Right cardiac atrium (tissue), 5 donors: ENCODE results near the gene BSPRY. TPM values are rescaled to one million over a fixed set of nuclear protein-coding genes. Genes with fewer than 3 reads are reported as not detected.

Experiments
- ATAC-seq, 2 donors: fragments of 200-7000 bp; cut with Tn5 transposase; one replicate each; pipeline versions ENCODE4 v1.8.0 to v1.9.1; 2020; ENCODE audit warnings: moderate library complexity in 2 of 2, mild to moderate bottlenecking in 1 of 2
- DNase-seq, 3 donors: peaks; one replicate each; pipeline ENCODE4 v3.0.0-alpha.2; 2020
- H3K27ac ChIP-seq: one replicate; pipeline ENCODE4 v1.5.1; 2013; ENCODE audit warnings: mild to moderate bottlenecking, low read length, control low read depth, moderate library complexity
- H3K27me3 ChIP-seq: one replicate; pipeline ENCODE4 v1.6.1; 2013; ENCODE audit not compliant: control insufficient read depth, insufficient read depth
- H3K4me1 ChIP-seq: one replicate; pipeline ENCODE4 v1.6.1; 2013; ENCODE audit warnings: low read length; ENCODE audit not compliant: control insufficient read depth, insufficient read depth
- H3K4me3 ChIP-seq: one replicate; pipeline ENCODE4 v1.5.1; 2013; ENCODE audit warnings: low read length, control low read depth
- H3K9me3 ChIP-seq: one replicate; pipeline ENCODE4 v1.6.1; 2013; ENCODE audit warnings: low read length; ENCODE audit not compliant: control insufficient read depth
- WGBS: extraction: QIAGEN DNeasy Blood & Tissue Kit; methylation state at CpG from one replicate; pipeline ENCODE4 v1.1.7; 2013; 5-methylcytosine and 5-hydroxymethylcytosine counted together
- intact Hi-C, 4 donors: fragments of 100-400 bp; cut with DNase I; formaldehyde crosslinking; loops; one replicate each; pipeline versions ENCODE4 v1.11.0 to v1.14.0; 2022 to 2023
- polyA plus RNA-seq: library from polyadenylated mRNA; stranded (reverse); fragments of 200-250 nt; gene quantifications from one replicate; pipeline ENCODE4 v1.2.3, GENCODE V29; 2013
- total RNA-seq, 4 donors: library from RNA; stranded (reverse); fragmentation: NEBNext Ultra II Directional; extraction: Animal tissue kit (Norgen Biotek cat#: 25700); gene quantifications; one replicate each; pipeline ENCODE4 v1.2.1, GENCODE V29; 2021
- donor health status: healthy with polysubstance abuse.
- donor health status: DM: no; HTN: yes; CAD: no.
- donor health status: DM: no; HTN: no; CAD: no.
- donor health status: DM: no; HTN: yes; CAD: no; lungs with severe emphysema.
- donor health status: DM: yes; HTN: yes; CAD: no.

Gene BSPRY
- total and polyA plus RNA-seq, 5 donors: 0.21 to 2.3 (median 1.4) TPM

GRCh38 chr9:113417370-113417769 lies 68.0 kb downstream of the BSPRY start:
- Histone ChIP-seq H3K27ac (no peak overlapping the region), H3K9me3 (no peaks in the 10 kb centered on the region), H3K4me3 (no peak overlapping the region), H3K4me1 (no peaks in the 10 kb centered on the region), H3K27me3 (no peaks in the 10 kb centered on the region)
- intact Hi-C loops: no loop called here
- WGBS: 74% methylated on average over 4 of the region's 4 CpGs
- ATAC-seq (no peak), DNase-seq (no peak)

Other genes with a start within 250 kb of the BSPRY start
- 10 to 100 TPM in 3 of 4 donors, 1 to 10 TPM in 1; 8.8 to 10.9 (median 10.1) TPM for gene SLC31A2, start 198.5 kb upstream of the BSPRY start, total RNA-seq
- 11.4 TPM for gene SLC31A2, start 198.5 kb upstream of the BSPRY start, polyA plus RNA-seq
- gene FKBP15, start 128.3 kb upstream of the BSPRY start, total RNA-seq: 10 to 100 TPM; 19.5 to 21.2 (median 20.1) TPM
- 11.0 TPM for gene FKBP15, start 128.3 kb upstream of the BSPRY start, polyA plus RNA-seq
- 10 to 100 TPM; 11.4 to 20.7 (median 13.7) TPM for gene SLC31A1, start 128.0 kb upstream of the BSPRY start, total RNA-seq
- 6.0 TPM for gene SLC31A1, start 128.0 kb upstream of the BSPRY start, polyA plus RNA-seq
- 10 to 100 TPM; 29.0 to 39.1 (median 37.0) TPM for gene CDC26, start 74.0 kb upstream of the BSPRY start, total RNA-seq
- 50.0 TPM for gene CDC26, start 74.0 kb upstream of the BSPRY start, polyA plus RNA-seq
- gene PRPF4, start 73.9 kb upstream of the BSPRY start, total RNA-seq: 10 to 100 TPM; 10.0 to 12.8 (median 10.7) TPM
- 7.0 TPM for gene PRPF4, start 73.9 kb upstream of the BSPRY start, polyA plus RNA-seq
- gene RNF183, start 46.2 kb upstream of the BSPRY start, total RNA-seq: not detected
- gene RNF183, start 46.2 kb upstream of the BSPRY start, polyA plus RNA-seq: not detected
- gene WDR31, start 9.3 kb upstream of the BSPRY start, total RNA-seq: 10 to 100 TPM in 1 of 4 donors, 1 to 10 TPM in 3; 7.4 to 10.1 (median 8.5) TPM
- 5.4 TPM for gene WDR31, start 9.3 kb upstream of the BSPRY start, polyA plus RNA-seq
- gene HDHD3, start 27.4 kb downstream of the BSPRY start, total RNA-seq: 10 to 100 TPM; 11.0 to 20.0 (median 15.9) TPM
- 19.6 TPM for gene HDHD3, start 27.4 kb downstream of the BSPRY start, polyA plus RNA-seq
- gene ALAD, start 51.7 kb downstream of the BSPRY start, total RNA-seq: 10 to 100 TPM; 29.9 to 43.6 (median 42.1) TPM
- 39.5 TPM for gene ALAD, start 51.7 kb downstream of the BSPRY start, polyA plus RNA-seq
- gene POLE3, start 61.1 kb downstream of the BSPRY start, total RNA-seq: 10 to 100 TPM; 19.7 to 22.4 (median 20.5) TPM
- gene POLE3, start 61.1 kb downstream of the BSPRY start, polyA plus RNA-seq: 18.0 TPM
- gene C9orf43, start 61.2 kb downstream of the BSPRY start, total RNA-seq: under 1 TPM; 0.20 to 0.47 (median 0.20) TPM
- gene C9orf43, start 61.2 kb downstream of the BSPRY start, polyA plus RNA-seq: 0.23 TPM
- 100 to 1,000 TPM; 139 to 184 (median 166) TPM for gene RGS3, start 114.2 kb downstream of the BSPRY start, total RNA-seq
- 107 TPM for gene RGS3, start 114.2 kb downstream of the BSPRY start, polyA plus RNA-seq